HG03060 (cell line): Measurements from ENCODE around the gene SC5D.

ENCODE experiments used
- ATAC-seq: cut with Tn5 transposase; IDR thresholded peaks from one replicate; pipeline ENCODE4 v1.9.1; 2021; ENCODE audit warnings: low read depth, moderate number of reproducible peaks; ENCODE audit not compliant: unreplicated experiment

The SC5D gene

GRCh38 chr11:121328176-121328966, 35.8 kb downstream of the SC5D start:
- no peak for ATAC-seq

- ATAC-seq, result no peak
Observed at GRCh38 chr11:121328967-121329679, 36.6 kb downstream of the SC5D start.

- ATAC-seq, result no peak
Observed at GRCh38 chr11:121329781-121330395, 37.3 kb downstream of the SC5D start.

- no peak for ATAC-seq
Observed at GRCh38 chr11:121330614-121331435, 38.3 kb downstream of the SC5D start.

GRCh38 chr11:121334973-121335710, 42.6 kb downstream of the SC5D start:
- ATAC-seq, result no peak

- ATAC-seq, result no peak
Observed at GRCh38 chr11:121336279-121336937, 43.8 kb downstream of the SC5D start.

GRCh38 chr11:121337078-121337477, 44.5 kb downstream of the SC5D start:
- ATAC-seq, result no peak

GRCh38 chr11:121337740-121338272, 45.2 kb downstream of the SC5D start:
- ATAC-seq, result no peak

- no peak for ATAC-seq
Observed at GRCh38 chr11:121338536-121338935, 46.0 kb downstream of the SC5D start.

- no peak for ATAC-seq
Observed at GRCh38 chr11:121340032-121340580, 47.5 kb downstream of the SC5D start.

GRCh38 chr11:121341609-121342008, 49.0 kb downstream of the SC5D start:
- no peak for ATAC-seq

- no peak for ATAC-seq
Observed at GRCh38 chr11:121344824-121345223, 52.3 kb downstream of the SC5D start.

- no peak for ATAC-seq
Observed at GRCh38 chr11:121347094-121347493, 54.5 kb downstream of the SC5D start.

GRCh38 chr11:121347813-121348212, 55.2 kb downstream of the SC5D start:
- ATAC-seq, result no peak

- no peak for ATAC-seq
Observed at GRCh38 chr11:121348220-121348875, 55.8 kb downstream of the SC5D start.

GRCh38 chr11:121349790-121350189, 57.2 kb downstream of the SC5D start:
- ATAC-seq, result no peak

- ATAC-seq, result no peak
Observed at GRCh38 chr11:121350314-121351082, 57.9 kb downstream of the SC5D start.
